NCI-H2196 (cell line): Measurements from ENCODE around the gene FYTTD1.

Source experiments
- DNase-seq: peaks from one replicate; lab custom pipeline; 2025; ENCODE audit not compliant: unreplicated experiment; lab: John Stamatoyannopoulos, UW

FYTTD1 gene

DNA sequence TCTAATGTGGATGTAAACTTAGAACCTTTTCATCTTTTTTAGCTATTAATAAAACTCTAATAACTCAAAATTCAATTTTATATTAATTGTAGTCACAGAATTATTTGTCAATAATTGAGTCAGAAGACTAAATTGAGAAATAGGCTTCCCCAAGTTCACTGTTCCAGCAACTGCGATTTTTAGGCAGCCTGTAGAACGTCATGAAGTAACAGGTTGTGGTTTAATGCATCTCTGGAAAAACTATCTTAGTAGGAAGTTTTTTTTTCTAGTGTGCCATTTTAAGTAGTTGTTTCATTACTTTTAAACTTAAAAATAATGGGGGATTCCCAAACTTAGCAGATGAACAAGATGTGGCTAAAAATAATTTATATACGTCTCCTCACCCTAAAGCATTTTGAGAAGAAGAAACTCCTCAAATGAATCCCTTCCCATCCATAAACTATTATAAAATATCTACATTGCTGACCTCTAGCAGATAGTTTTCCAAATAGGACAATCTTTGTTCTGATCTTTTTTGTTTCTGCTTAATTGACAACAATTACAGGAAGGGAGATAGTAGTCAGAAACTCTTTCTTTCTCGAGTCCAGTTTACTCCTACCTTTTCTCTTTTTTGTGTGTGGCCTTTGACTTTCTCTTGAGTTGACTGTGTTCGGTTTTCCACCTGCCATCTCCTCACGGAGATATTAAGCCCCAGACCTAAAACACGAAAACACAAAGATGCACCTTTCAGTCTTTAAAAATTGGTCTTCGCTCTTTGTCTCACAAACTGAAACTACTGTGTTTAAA, 84.4 kb downstream of the FYTTD1 start:
- no peak for DNase-seq

GRCh38 chr3:197835509-197835908, 85.8 kb downstream of the FYTTD1 start:
- DNase-seq = no peak

GRCh38 chr3:197836244-197836643, 86.6 kb downstream of the FYTTD1 start:
- no peak for DNase-seq
